Left renal pelvis (tissue), 4 donors: ENCODE results near the gene COL8A2. TPM values are rescaled to one million over a fixed set of nuclear protein-coding genes. Genes with fewer than 3 reads are reported as not detected.

ENCODE experiments used
- DNase-seq, 4 donors: peaks; one replicate each; pipeline ENCODE4 v3.0.0-alpha.2; 2013; ENCODE audit warnings: low read depth in 4 of 4, low spot score in 3 of 4
- polyA plus RNA-seq, 4 donors: library from polyadenylated mRNA; unstranded; fragments of 120-200 nt; gene quantifications; one replicate each; pipeline ENCODE4 v1.2.1, GENCODE V29; 2013; ENCODE audit not compliant: insufficient read length in 4 of 4

The COL8A2 gene
- polyA plus RNA-seq, 4 donors: 1.8 to 44.0 (median 3.3) TPM

DNA sequence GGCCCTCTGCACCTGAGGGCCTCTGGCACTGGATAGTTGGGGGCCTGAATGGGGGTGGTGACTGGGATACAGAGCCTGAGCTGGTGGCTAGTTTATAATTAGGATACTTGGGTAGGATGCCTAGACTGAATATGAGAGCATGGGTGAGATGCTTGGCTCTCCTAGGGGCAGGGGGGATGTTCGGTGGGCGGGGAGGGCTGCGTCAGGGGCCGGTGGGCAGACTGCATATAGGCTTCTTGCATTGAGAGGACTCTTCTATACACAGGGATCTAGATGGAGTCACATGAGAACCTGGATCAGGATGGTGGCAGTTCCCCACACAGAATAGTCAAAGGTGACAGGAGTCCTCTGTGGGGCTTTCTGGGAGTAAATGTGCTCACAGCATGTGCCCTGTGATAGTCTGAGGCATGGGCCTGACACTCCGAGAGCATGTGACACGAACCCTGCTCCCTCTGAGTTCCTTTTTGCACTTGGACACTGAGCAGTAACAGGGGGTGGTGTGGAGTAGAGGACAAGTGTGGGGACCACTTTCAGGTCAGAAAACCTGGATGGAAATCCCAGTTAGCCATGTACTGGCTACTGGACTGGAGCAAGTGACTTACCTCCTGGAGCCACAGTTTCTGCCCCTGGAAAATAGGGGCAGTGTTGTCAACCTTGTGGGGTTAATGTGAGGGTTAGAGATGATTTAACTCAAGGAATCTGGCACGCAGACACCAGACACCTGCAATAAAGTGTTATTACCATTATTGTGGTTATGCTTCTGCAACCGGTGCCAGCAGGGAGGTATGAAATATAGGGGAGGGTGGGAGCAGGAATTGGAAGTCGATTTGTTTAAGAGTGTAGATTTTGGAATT is 33.2 kb upstream of the COL8A2 start:
- no peak for DNase-seq

DNA sequence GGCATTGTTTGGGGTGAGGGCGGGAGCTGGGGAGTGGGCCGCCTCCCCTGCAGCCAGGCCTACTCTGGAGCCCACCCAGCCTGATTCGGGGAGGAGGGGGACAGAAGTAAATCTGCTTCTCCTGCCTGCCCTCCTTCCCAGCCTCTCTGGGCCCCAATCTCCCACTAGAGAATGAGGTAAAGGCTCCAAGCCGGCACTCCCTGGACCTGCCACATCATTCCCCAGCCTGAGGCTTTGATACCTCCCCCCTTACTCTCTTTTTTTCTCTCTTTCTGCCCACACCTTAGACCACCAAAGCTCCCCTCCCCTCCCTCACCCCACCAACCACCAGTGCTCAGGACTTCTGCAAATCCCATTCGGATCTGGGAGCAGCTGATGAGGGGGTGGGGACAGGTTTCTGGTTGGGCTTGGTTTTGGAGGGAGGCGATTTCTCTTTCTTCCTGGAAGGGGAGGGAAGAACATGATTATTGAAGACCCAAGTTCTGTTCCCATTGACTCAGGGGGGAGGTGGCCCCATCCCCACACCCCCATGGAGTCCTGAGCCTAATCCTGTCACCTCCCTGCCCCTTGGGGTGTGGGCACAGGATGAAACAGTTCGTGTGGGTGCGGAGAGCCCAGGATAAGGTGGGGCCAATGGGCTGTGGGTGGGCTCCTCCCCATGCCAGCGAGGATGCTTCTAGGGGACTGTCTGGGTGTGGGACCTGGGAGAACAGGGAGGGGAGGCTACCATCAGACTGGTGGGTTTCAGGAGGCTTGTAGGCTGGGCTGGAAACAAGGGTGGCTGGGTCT is 32.3 kb upstream of the COL8A2 start:
- DNase-seq: no peak

DNA sequence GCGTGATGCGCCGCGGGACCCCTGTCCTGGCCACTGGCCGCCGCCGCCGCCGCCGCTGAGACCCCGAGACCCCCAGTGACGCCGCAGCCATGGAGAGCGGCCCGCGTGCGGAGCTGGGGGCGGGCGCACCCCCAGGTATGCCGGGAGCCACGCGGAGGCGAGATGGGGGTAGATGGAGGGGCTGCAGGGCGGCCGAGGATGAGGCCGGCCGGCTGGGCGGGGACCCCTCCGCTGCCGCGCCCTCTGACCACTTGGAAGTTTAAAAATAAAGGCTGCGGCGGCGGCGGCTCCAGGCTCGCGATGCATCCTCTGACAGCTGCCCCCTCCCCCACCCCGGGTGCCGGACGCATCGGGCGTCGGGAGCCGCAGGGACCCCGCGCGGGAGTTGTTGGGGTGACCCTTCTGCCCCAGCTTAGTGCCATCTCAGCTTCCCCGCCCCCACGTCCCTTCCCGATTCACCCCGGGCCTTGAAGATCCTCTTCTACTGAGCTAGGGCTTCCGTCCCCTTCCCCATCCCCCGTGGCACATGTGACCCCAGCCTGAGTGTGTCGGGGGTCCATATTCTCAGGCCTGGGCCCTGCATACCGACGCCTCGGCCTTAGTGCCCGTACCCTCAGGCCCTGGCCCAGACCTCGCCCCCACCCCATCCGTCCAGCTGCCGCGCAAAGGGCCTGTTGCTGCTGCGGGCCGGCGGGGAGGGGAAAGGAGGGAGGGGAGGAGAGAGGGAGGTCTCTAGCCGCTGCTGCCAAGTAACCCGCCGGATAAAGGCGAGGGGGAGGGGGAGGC is 31.5 kb upstream of the COL8A2 start:
- DNase-seq: peak in 2 of 4 donors; percentile 64 to 65

DNA sequence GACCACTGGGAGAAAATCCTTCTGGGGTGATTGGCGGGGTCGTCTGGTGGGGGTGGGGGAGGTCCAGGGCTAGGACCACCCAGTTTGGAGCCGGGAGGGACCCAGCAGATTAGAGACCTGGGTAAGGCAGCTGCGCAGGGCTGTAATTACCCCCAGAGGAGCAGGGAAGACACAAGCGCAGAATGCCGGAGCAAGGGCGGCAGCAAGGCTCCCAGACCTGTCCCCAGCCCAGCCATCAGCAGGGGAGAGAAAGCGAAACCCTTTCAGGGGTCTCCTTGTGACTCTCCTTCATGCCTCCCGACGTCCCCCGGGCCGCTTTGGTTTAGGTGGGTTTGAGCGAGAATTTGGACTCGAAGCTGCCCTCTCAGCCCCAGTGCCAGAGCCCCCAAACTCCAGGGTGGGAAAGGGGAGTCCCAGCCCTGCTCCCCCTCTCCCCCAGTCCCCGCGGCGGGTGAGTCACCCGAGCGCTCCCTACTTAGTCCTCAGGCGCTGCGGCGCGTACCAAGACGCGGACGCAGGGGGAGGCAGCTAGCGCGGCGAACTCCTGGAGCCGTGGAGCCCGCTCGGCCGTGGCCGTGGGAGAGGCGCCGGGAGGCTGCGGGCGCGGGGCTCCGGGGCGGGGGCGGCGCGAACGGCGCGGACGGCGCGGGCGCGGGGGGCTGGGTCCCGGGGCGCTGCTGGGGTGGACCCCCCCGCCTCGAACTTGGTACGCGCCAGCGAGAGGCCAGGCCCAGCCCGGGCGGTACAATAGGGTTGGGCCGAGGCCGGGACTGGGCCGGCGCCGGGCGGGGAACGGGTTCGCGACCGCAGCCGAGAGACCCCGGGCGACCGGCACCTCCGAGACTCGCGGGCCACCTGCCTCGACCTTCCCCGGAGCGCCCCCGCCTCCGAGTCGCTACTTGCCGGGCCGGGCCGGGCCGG is 30.6 kb upstream of the COL8A2 start, which contains the start of gene MAP7D1:
MAP7D1 (plus strand) TSS at position 753 of the 921 bp plus-strand sequence. CDS start 258 bp downstream, outside the sequence.
- DNase-seq: peak in 2 of 4 donors; percentile 60 to 62

DNA sequence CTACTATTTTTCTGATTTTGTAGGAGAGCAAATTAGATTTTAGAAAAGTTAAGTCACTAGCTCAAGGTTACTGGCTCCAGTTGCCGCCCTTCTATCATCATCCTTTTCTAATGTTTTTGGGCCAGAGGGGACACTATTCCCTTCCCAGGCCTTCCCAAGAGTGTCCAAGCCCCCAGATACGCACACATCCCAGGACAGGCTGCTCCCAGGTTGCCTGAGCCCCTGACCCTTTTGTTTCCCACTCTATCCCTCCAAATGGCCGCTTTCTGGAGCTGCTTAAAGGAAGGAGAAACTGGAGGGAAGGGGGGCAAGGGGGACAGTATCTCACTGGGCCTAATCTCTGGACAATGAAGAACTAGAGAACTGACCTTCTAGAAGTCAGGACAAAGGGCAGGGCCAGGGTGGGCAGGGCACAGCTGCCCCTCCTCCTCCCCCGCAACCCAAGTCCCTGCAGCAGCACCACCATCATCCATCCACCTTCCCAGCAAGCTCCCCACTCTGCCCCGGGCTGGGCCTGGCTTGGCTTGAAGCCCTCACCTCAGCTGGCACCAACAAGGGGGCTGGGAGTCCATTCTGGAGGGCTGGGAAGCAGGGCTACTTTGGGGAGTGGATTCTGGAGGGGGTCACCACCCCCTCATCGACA is 29.9 kb upstream of the COL8A2 start:
- DNase-seq: no peak

DNA sequence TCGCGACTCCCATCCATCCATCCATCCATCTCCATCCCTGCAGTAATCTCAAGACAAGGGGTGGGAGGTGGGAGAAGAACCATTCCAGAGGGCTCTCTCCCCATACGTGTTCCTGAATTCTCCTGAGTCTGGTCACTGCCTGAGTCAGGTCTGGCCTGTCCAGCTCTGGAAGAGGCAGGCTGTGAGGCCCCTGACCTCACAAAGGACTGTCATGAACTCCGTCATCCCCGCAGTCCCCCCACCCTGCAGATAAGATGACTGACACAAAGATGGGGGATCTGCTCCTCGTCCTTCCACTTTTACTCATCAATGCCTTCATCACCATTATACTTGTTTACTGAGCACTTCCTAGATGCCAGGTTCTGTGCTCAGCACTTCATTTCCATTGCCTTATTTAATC is 29.3 kb upstream of the COL8A2 start:
- no peak for DNase-seq

DNA sequence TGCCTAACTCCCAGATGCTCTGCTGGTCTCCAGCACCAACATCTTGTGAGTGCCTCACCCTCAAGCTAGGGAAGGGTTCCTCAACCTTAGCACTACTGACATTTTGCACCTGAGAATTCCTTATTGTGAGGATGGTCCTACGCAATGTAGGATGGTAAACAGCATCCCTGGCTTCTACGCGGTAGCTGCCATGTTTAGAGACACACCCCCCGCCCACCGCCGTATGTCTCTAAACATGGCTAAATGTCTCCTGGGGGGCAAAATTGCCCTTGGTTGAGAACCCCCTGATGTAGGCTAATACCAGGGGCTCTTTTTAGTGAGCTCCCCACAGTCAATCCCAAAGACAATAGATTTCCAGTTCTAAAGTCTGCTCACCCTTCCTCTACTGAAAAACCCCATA is 28.5 kb upstream of the COL8A2 start:
- DNase-seq: no peak

DNA sequence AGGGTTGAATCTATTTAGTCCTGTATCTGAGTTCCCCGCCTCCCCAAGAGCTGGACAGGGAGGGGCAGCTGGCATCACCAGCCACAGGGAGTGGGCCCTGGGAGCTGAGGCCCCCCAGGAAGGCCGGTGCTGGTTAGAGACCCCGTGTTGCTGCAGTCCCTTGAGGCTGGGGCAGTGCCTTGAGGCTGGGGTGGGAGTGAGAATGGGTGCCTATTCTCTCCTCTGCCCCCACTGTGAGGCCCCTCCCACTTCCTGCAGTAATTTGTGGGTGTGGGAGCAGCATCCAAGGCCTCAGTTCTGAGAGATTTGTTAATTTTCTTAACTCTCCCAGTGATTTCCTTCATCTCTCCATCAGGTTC is 26.8 kb upstream of the COL8A2 start:
- DNase-seq: no peak

DNA sequence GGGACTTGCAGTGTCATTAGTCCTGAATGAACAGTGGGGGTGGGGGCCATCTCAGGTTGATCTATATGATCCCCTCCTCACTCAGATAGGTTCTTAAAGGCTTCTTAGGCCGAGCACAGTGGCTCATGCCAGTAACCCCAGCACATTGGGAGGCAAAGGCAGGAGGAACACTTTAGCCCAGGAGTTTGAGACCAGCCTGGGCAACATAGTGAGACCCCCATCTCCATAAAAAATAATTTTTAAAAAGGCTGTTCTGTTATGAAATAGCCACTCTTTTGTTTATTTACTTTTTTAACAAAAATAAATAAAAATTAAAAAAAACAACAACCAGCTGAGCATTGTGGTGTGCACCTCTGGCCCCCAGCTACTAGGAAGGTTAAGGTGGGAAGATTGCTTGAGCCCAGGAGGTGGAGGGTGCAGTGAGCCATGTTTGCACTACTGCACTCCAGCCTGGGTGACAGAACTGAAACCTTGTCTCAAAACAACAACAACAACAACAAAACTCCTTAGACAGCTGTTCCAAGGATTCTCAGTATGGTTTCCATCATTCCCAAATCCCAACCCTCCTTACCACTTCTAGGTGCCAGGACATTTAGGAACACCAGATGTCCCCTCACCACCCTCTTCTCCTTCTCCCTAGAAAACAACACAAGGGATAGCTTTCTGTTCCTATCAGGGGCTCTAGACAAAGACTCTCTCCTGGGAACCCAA is 26.3 kb upstream of the COL8A2 start:
- DNase-seq: no peak

DNA sequence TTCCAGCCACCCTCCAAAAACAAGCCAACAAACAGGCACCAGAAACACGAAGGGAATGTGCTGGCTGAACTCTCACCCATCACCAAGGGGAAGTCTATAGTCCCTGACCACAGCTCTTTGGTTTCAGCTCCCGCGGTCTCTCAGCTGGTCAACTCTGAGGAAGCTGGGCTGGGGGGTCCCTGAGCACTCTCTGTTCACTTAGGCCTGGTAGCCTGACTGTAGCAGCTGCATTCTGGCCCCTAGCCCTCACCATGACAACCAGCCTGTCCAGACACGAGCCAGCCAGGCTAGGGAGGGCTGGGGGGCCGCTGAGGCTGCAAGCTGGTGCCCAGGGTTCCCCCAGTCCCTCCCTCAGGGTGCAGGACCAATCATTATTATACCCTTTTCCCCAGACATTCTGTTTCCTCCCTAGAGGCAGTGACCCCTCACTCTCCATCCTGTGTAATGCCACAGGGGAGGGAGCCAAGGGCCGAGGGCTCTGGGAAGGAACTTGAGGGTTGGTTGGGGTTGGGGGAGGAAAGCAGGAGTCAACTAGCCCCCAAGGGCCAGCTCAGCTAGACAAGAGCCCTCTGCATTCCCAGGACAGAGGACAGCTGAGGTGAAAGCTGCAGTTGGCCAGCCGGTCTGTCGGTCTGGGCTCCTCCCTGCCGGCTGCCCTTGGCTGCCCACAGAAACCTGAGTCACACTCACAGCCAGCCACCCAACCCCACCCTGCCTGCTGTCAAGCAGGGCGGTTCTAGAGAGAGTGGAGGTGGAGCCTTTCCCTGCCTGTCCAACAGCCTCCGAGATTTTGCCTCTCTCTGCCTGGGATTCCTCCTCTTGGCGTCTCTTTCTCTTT is 25.5 kb upstream of the COL8A2 start:
- peak in 2 of 4 donors; percentile 71 to 85 for DNase-seq

DNA sequence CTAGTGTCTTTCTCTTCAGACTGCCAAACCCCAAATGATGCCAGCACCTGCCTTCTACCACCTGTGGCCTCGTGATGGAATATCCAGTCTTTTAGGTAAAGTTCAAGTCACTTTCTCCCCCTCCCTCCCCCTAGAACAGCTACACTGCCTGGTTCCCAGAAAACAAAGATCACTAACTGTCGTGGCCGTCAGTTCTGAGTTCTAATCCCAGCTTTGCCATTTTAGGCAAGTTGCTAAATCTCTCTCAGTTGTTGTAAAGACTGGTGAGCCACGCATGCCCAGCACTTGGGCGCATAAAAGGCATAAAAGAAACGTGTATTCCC is 24.9 kb upstream of the COL8A2 start:
- no peak for DNase-seq

DNA sequence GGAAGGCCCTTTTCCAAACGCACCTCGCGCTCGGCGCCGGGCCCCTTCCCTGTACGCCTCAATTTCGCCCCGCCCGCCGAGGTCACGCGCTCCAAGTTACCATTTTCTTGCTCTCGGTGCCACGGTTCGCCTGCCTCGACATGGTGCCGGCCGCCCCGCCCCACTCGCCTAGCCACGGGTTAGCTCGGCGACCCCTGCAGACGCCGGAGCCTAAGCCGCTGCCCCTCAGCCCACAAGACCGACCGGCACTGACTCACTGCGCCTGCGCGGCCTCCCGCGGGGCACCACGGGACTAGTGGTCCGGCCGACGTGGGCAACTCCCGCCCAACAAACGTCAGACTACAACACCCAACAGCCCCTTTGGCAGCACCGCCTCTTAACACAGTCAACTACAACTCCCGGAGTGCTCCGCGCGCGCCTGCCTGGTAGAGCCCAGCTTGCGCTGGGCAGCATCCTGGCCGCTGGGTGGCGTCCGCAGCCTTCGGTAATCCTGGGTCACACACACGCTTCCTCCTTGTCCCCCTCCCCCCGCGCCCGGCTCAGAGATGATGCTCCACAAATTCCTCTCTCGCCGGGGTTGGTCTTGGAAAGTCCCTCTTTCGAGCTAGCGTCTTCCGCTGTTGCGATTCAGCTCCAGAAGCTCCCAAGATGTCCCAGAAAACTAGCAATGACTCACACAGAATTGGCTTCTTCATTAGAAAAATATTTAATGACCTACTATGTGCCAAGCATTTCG is 24.4 kb upstream of the COL8A2 start, which contains the start of gene TRAPPC3:
TRAPPC3 (minus strand) TSS at position 250 of the 736 bp plus-strand sequence; CDS start at position 142, 108 bp downstream.
- DNase-seq: peak; percentile 98

DNA sequence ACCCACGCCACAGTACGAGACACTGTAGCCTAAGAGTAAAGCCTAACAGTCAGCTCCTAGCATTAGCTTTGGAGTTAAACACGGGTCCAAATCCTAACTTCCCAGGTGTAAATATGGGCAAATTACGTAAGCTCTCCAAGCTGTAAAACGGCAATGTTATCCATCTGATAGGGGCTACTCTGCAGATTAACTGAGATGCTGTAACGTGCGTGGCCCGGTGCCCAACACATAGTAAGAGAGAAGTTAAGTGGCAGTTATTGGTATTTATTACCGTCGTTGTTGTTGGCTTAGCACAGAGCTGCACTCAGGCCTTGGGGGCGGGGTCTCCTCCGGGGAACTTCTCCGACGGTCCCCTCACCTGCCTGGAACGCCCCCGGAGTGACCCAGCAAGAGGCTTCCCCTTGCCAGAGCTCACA is 23.8 kb upstream of the COL8A2 start:
- no peak for DNase-seq

DNA sequence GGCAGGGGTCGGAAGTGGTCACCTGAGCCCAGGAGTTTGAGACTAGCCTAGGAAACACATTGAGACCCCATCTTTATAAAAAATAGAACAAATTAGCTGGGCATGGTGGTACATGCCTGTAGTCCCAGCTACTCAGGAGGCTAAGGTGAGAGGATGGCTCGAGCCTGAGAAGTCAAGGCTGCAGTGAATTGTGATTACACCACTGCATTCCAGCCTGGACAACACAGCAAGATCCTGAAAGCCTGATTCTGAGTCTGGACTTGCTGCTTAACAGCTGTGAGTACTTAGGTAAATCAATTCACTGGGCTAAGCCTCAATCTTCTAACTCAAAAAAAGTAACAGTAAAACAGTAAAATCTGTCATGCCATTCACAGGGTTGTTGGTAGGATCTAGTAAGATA is 19.4 kb upstream of the COL8A2 start:
- DNase-seq: no peak

DNA sequence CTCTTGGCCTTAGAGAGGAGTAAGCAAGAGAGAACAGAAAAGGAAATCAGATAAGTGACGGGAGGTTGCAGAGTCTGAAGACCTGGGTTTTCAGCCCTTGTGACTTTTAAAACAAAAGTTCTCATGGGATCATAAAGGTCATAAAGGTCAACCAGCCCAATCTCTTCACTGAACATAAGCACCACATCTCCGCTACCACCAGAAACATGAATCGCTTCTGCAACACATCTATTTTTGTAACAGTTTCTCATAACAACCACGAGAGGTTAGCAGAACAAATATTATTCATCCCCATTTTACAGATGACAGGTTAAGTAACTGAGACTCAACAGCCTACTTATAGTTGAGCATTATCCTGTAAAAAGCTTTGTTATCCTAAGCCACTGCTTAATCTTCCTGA is 18.4 kb upstream of the COL8A2 start:
- no peak for DNase-seq

DNA sequence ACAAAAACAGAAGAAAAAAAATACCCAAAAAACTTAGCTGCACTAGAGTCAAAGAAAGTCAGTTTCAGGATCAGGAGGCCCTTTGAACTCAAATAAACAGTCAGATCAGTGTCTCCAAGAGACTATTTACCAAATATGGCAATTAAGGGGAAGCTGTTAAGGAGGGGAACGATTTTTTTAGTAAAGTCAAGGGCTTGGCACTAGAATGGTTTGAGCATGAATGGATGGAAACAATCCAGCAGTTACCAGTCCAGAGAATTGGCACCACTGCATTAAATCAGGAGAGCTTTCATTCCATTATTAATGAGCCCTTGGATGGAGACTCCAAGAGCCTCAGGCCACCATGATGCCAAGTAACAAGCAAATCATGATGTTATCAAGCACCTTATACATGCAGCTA is 17.1 kb upstream of the COL8A2 start:
- no peak for DNase-seq

DNA sequence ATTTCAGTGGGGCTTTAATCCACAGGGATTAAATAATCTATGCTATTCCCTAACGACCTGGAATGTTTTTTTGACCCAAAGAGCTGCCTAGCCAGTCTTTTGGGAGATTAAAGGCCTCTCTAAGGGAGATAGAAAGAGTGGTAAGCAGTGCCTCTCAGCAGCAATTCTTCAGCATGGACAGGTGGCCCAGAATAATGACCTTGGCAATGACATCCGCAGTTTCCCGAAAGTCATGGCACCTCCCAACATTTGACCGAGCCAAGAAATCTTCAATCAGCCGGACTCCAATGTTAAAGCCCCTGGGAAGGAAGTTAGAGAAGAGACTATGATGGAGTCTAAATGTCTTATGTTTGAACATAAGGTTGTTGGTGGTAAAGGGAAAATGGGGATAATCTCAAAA is 14.5 kb upstream of the COL8A2 start:
- DNase-seq: no peak
